Liver (tissue), 9 donors: ENCODE data around the gene UBA3. TPM values are rescaled to one million over a fixed set of nuclear protein-coding genes. Genes with fewer than 3 reads are reported as not detected.

Experiments used
- DNase-seq: peaks from one replicate; pipeline ENCODE4 v3.0.0-alpha.2; 2017; ENCODE audit warnings: low spot score
- H3K27ac ChIP-seq, 2 donors: one replicate each; pipeline ENCODE4 v1.7.0; 2013; ENCODE audit warnings: inconsistent platforms in 2 of 2, low read length in 2 of 2, control low read depth in 1 of 2, low read depth in 1 of 2, mild to moderate bottlenecking in 1 of 2
- H3K27me3 ChIP-seq, 4 donors: one replicate each; pipeline versions ENCODE4 v1.6.1 to v1.7.0; 2013; ENCODE audit warnings: low read length in 3 of 4, inconsistent platforms in 1 of 4, mild to moderate bottlenecking in 1 of 4, moderate library complexity in 1 of 4; ENCODE audit not compliant: control insufficient read depth in 4 of 4, insufficient read depth in 4 of 4
- H3K36me3 ChIP-seq, 4 donors: one replicate each; pipeline versions ENCODE4 v1.6.1 to v1.7.0; 2013; ENCODE audit warnings: low read length in 3 of 4, mild to moderate bottlenecking in 3 of 4, low read depth in 1 of 4, moderate library complexity in 1 of 4; ENCODE audit not compliant: control insufficient read depth in 4 of 4, insufficient read depth in 3 of 4
- H3K4me1 ChIP-seq, 4 donors: one replicate each; pipeline versions ENCODE4 v1.6.1 to v1.7.0; 2013; ENCODE audit warnings: low read length in 3 of 4, mild to moderate bottlenecking in 3 of 4, moderate library complexity in 1 of 4; ENCODE audit not compliant: control insufficient read depth in 4 of 4, insufficient read depth in 4 of 4
- H3K4me3 ChIP-seq, 3 donors: one replicate each; pipeline versions ENCODE4 v1.6.1 to v1.7.0; 2013; ENCODE audit warnings: low read length in 3 of 3, control low read depth in 1 of 3, low read depth in 1 of 3, mild to moderate bottlenecking in 1 of 3
- H3K9ac ChIP-seq, 2 donors: one replicate each; pipeline ENCODE4 v1.7.0; 2013; ENCODE audit warnings: low read length in 2 of 2, mild to moderate bottlenecking in 2 of 2, moderate library complexity in 2 of 2, control low read depth in 1 of 2, low read depth in 1 of 2
- H3K9me3 ChIP-seq, 4 donors: one replicate each; pipeline versions ENCODE4 v1.6.1 to v1.7.0; 2013; ENCODE audit warnings: low read length in 3 of 4; ENCODE audit not compliant: control insufficient read depth in 4 of 4
- EGR1 ChIP-seq, 2 donors: IDR thresholded peaks; 2 replicates each; pipeline ENCODE4 v1.6.1; 2016 to 2018; ENCODE audit warnings: antibody characterized with exemption in 2 of 2, low read depth in 2 of 2
- FOXA1 ChIP-seq: IDR thresholded peaks from 2 replicates; pipeline ENCODE4 v1.6.1; 2016; ENCODE audit warnings: antibody characterized with exemption
- GABPA ChIP-seq, 2 donors: IDR thresholded peaks in 1 of 2; conservative IDR thresholded peaks in 1 of 2; 2 replicates each; pipeline ENCODE4 v1.6.1; 2016; ENCODE audit warnings: antibody characterized with exemption in 2 of 2, mild to moderate bottlenecking in 1 of 2, moderate library complexity in 1 of 2
- HNF4A ChIP-seq, 2 donors: conservative IDR thresholded peaks; 2 replicates each; pipeline ENCODE4 v1.6.1; 2016; ENCODE audit warnings: antibody characterized with exemption in 2 of 2, mild to moderate bottlenecking in 2 of 2
- HNF4G ChIP-seq: IDR thresholded peaks from 2 replicates; pipeline ENCODE4 v1.6.1; 2016; ENCODE audit warnings: antibody characterized with exemption
- JUND ChIP-seq, 2 donors: IDR thresholded peaks; 2 replicates each; pipeline ENCODE4 v1.6.1; 2016; ENCODE audit warnings: antibody characterized with exemption in 2 of 2
- MAX ChIP-seq: IDR thresholded peaks from 2 replicates; pipeline ENCODE4 v1.6.1; 2016; ENCODE audit warnings: antibody characterized with exemption
- NR2F2 ChIP-seq: IDR thresholded peaks from 2 replicates; pipeline ENCODE4 v1.6.1; 2016; ENCODE audit warnings: antibody characterized with exemption
- RAD21 ChIP-seq, 2 donors: IDR thresholded peaks; 2 replicates each; pipeline ENCODE4 v1.6.1; 2016; ENCODE audit warnings: antibody characterized with exemption in 2 of 2, mild to moderate bottlenecking in 2 of 2
- RXRA ChIP-seq, 2 donors: IDR thresholded peaks; 2 replicates each; pipeline ENCODE4 v1.6.1; 2017 to 2018; ENCODE audit warnings: antibody characterized with exemption in 2 of 2, mild to moderate bottlenecking in 1 of 2
- SP1 ChIP-seq: IDR thresholded peaks from 2 replicates; pipeline ENCODE4 v1.6.1; 2018; ENCODE audit warnings: antibody characterized with exemption, mild to moderate bottlenecking
- TAF1 ChIP-seq: conservative IDR thresholded peaks from 2 replicates; pipeline ENCODE4 v1.6.1; 2016; ENCODE audit warnings: antibody characterized with exemption, mild to moderate bottlenecking
- YY1 ChIP-seq: IDR thresholded peaks from 2 replicates; pipeline ENCODE4 v1.6.1; 2016; ENCODE audit warnings: antibody characterized with exemption, mild to moderate bottlenecking
- WGBS: extraction: QIAGEN DNeasy Blood & Tissue Kit; methylation state at CpG from one replicate; pipeline ENCODE4 v1.1.7; 2013; 5-methylcytosine and 5-hydroxymethylcytosine counted together
- polyA plus RNA-seq, 2 donors: library from polyadenylated mRNA; stranded (reverse) in 1 of 2; unstranded in 1 of 2; fragments of 200-250 nt in 1 of 2; fragments of >200 nt in 1 of 2; fragmentation: Nextera tagmentation in 1 of 2; extraction: Ambion mirVana in 1 of 2; gene quantifications; one replicate each; pipeline versions ENCODE4 v1.2.1 to v1.2.3, GENCODE V29; 2013 to 2015
- total RNA-seq, 2 donors: library from RNA; depleted of rRNA; stranded (reverse); fragments of >200 nt; gene quantifications; one replicate each; pipeline ENCODE4 v1.2.3, GENCODE V29; 2014
- TF ChIP-seq, protein P1 (sequence below): IDR thresholded peaks from 2 replicates; pipeline ENCODE4 v1.6.1; 2016; ENCODE audit warnings: antibody characterized with exemption, mild to moderate bottlenecking
- TF ChIP-seq, protein P2 (sequence below): IDR thresholded peaks from 2 replicates; pipeline ENCODE4 v1.6.1; 2016; ENCODE audit warnings: antibody characterized with exemption
- TF ChIP-seq, protein P3 (sequence below): fragments of 150-350 bp; IDR thresholded peaks from 2 replicates; pipeline ENCODE4 v1.5.1; 2017; ENCODE audit warnings: improper control_type of control experiment, low read depth, low read length; ENCODE audit not compliant: missing input control
- donor health status: healthy.
- donor health status: healthy.
- donor health status: healthy.
- donor health status: healthy.
- donor health status: healthy.

UBA3 gene
- total and polyA plus RNA-seq, 4 donors: 13.1 to 34.4 (median 26.4) TPM

DNA sequence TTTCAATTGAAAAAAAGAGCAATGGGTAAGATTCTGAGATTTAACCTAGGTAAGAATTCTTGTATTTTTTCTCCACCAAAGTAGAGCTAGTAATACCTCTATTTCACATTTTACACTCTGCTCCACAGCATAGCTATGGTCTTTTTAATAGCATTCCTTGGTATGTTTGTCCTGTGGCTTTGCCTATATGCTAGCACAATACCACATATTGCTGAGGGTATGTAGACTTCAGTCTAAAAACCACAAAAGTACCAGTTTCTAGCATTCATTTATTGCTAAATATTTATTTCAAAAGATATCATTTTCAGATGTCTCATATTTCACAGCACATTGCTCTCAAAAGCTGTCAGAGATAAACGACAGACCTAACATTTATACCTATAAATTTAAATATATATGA, 48.5 kb downstream of the UBA3 start:
- Histone ChIP-seq H3K27ac (no peak overlapping the region), H3K4me1 (no peaks in the 10 kb centered on the region), H3K9ac (no peak overlapping the region), H3K36me3 (peaks cover 18 to 55% (median 52%) of the 10 kb centered on the region in 4 donors), H3K9me3 (no peaks in the 10 kb centered on the region), H3K27me3 (no peaks in the 10 kb centered on the region), H3K4me3 (no peak overlapping the region)
- 94% methylated on average over 1 of the region's 1 CpG for WGBS
- TF ChIP-seq RAD21 (IDR thresholded peaks at IDR 0.05) (no peak), HNF4A (conservative IDR thresholded peaks at IDR 0.05) (no peak), NR2F2 (no peak), GABPA (IDR thresholded peaks at IDR 0.05 in 1 of 2, conservative IDR thresholded peaks at IDR 0.05 in 1 of 2) (no peak), TAF1 (no peak), RXRA (IDR thresholded peaks at IDR 0.05) (no peak), YY1 (no peak), JUND (IDR thresholded peaks at IDR 0.05) (no peak), MAX (no peak), SP1 (no peak), EGR1 (IDR thresholded peaks at IDR 0.05; ENCODE audit: low read depth in 2 of 2) (no peak), FOXA1 (no peak), HNF4G (no peak)
- TF ChIP-seq, protein P1, sequence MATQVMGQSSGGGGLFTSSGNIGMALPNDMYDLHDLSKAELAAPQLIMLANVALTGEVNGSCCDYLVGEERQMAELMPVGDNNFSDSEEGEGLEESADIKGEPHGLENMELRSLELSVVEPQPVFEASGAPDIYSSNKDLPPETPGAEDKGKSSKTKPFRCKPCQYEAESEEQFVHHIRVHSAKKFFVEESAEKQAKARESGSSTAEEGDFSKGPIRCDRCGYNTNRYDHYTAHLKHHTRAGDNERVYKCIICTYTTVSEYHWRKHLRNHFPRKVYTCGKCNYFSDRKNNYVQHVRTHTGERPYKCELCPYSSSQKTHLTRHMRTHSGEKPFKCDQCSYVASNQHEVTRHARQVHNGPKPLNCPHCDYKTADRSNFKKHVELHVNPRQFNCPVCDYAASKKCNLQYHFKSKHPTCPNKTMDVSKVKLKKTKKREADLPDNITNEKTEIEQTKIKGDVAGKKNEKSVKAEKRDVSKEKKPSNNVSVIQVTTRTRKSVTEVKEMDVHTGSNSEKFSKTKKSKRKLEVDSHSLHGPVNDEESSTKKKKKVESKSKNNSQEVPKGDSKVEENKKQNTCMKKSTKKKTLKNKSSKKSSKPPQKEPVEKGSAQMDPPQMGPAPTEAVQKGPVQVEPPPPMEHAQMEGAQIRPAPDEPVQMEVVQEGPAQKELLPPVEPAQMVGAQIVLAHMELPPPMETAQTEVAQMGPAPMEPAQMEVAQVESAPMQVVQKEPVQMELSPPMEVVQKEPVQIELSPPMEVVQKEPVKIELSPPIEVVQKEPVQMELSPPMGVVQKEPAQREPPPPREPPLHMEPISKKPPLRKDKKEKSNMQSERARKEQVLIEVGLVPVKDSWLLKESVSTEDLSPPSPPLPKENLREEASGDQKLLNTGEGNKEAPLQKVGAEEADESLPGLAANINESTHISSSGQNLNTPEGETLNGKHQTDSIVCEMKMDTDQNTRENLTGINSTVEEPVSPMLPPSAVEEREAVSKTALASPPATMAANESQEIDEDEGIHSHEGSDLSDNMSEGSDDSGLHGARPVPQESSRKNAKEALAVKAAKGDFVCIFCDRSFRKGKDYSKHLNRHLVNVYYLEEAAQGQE: no peak
- TF ChIP-seq, protein P2, sequence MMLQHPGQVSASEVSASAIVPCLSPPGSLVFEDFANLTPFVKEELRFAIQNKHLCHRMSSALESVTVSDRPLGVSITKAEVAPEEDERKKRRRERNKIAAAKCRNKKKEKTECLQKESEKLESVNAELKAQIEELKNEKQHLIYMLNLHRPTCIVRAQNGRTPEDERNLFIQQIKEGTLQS: no peak
- DNase-seq: no peak

DNA sequence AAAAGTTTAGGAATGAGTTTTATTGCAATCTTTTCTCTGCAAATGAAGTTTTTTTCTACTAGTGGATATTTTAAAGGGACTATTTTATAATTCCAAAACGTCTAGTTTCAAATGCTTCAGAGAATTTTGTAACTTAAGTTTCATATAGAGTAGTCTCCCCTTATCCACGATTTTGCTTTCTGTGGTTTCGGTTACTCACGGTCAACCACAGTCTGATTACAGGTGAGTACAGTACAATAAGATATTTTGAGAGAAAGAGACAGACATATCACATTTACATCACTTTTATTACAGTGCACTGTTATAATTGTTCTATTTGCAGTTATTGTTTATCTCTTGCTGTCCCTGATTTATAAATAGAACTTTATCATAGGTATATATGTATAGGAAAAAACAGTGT, 59.3 kb downstream of the UBA3 start:
- H3K4me3 ChIP-seq: no peak overlapping the region
- WGBS: 77% methylated on average over 4 of the region's 4 CpGs
- DNase-seq: no peak
- no peak overlapping the region for H3K27ac ChIP-seq
- no peaks in the 10 kb centered on the region for H3K9me3 ChIP-seq
- no peaks in the 10 kb centered on the region for H3K27me3 ChIP-seq
- no peaks in the 10 kb centered on the region for H3K4me1 ChIP-seq
- TF ChIP-seq JUND (IDR thresholded peaks at IDR 0.05) (no peak), NR2F2 (no peak), YY1 (no peak), EGR1 (IDR thresholded peaks at IDR 0.05; ENCODE audit: low read depth in 2 of 2) (no peak), RAD21 (IDR thresholded peaks at IDR 0.05) (no peak), FOXA1 (no peak), HNF4A (conservative IDR thresholded peaks at IDR 0.05) (no peak)
- TF ChIP-seq, protein P2: no peak
- TF ChIP-seq, protein P3, sequence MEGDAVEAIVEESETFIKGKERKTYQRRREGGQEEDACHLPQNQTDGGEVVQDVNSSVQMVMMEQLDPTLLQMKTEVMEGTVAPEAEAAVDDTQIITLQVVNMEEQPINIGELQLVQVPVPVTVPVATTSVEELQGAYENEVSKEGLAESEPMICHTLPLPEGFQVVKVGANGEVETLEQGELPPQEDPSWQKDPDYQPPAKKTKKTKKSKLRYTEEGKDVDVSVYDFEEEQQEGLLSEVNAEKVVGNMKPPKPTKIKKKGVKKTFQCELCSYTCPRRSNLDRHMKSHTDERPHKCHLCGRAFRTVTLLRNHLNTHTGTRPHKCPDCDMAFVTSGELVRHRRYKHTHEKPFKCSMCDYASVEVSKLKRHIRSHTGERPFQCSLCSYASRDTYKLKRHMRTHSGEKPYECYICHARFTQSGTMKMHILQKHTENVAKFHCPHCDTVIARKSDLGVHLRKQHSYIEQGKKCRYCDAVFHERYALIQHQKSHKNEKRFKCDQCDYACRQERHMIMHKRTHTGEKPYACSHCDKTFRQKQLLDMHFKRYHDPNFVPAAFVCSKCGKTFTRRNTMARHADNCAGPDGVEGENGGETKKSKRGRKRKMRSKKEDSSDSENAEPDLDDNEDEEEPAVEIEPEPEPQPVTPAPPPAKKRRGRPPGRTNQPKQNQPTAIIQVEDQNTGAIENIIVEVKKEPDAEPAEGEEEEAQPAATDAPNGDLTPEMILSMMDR: no peak
- TF ChIP-seq, protein P1: no peak
- peaks cover 3 to 18% (median 16%) of the 10 kb centered on the region in 4 donors for H3K36me3 ChIP-seq
- no peak overlapping the region for H3K9ac ChIP-seq
